Measurements from ENCODE around the gene RNF5. TPM values are rescaled to one million over a fixed set of nuclear protein-coding genes. Genes with fewer than 3 reads are reported as not detected.

Gene RNF5
- total RNA-seq, 1 experiment from 2014 or later = 45.9 TPM

GRCh38 chr6:32216285-32216684, 38.1 kb downstream of the RNF5 start:
- H3K79me2 ChIP-seq (ENCODE audit: insufficient read depth, low read length) = no peaks in the 10 kb centered on the region
- DNase-seq (ENCODE audit: low read depth, low spot score) (no peak), ATAC-seq (no peak)
- TF ChIP-seq ELF1 (IDR thresholded peaks at IDR 0.05; ENCODE audit: borderline replicate concordance, low read depth) (no peak), ZNF274 (IDR thresholded peaks at IDR 0.05; ENCODE audit: low read depth, low read length) (no peak), TCF7L2 (IDR thresholded peaks at IDR 0.05; ENCODE audit: borderline replicate concordance, extremely low read depth, insufficient read depth, insufficient read length) (no peak), EGR1 (IDR thresholded peaks at IDR 0.05; ENCODE audit: low read depth) (no peak), REST (IDR thresholded peaks at IDR 0.05; ENCODE audit: low read depth) (no peak), YY1 (IDR thresholded peaks at IDR 0.05; ENCODE audit: extremely low read depth, insufficient replicate concordance, low read depth, low read length) (no peak), EZH2 (IDR thresholded peaks at IDR 0.05) (no peak), SIN3A (IDR thresholded peaks at IDR 0.05; ENCODE audit: low read depth) (no peak), SP1 (IDR thresholded peaks at IDR 0.05; ENCODE audit: low read depth) (no peak), POLR2A (IDR thresholded peaks at IDR 0.05; ENCODE audit: borderline replicate concordance, extremely low read depth, insufficient read depth, insufficient read length) (no peak)
- TF ChIP-seq, protein P1, sequence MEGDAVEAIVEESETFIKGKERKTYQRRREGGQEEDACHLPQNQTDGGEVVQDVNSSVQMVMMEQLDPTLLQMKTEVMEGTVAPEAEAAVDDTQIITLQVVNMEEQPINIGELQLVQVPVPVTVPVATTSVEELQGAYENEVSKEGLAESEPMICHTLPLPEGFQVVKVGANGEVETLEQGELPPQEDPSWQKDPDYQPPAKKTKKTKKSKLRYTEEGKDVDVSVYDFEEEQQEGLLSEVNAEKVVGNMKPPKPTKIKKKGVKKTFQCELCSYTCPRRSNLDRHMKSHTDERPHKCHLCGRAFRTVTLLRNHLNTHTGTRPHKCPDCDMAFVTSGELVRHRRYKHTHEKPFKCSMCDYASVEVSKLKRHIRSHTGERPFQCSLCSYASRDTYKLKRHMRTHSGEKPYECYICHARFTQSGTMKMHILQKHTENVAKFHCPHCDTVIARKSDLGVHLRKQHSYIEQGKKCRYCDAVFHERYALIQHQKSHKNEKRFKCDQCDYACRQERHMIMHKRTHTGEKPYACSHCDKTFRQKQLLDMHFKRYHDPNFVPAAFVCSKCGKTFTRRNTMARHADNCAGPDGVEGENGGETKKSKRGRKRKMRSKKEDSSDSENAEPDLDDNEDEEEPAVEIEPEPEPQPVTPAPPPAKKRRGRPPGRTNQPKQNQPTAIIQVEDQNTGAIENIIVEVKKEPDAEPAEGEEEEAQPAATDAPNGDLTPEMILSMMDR (IDR thresholded peaks at IDR 0.05 in 2 of 3, conservative IDR thresholded peaks at IDR 0.05 in 1 of 3; ENCODE audit: borderline replicate concordance in 1 of 3, insufficient read depth in 1 of 3, low read depth in 2 of 3, low read length in 2 of 3) = no peak
- H3K4me3 ChIP-seq (replicated peaks in 1 of 2; ENCODE audit: low read depth in 1 of 2, low read length in 2 of 2) = no peak overlapping the region
- no peaks in the 10 kb centered on the region for H3K4me1 ChIP-seq (ENCODE audit: control insufficient read depth in 1 of 2, insufficient read depth in 2 of 2, low read length in 2 of 2)
- no peak overlapping the region for H3K9ac ChIP-seq (ENCODE audit: low read length)
- ChIA-PET CTCF (no interaction called here), POLR2A (no interaction called here), RAD21 (ENCODE audit: low non-redundant PET in 1 of 2, low total read pairs in 2 of 2, uncharacterized antibody in 2 of 2, unreplicated experiment in 2 of 2) (no interaction called here)
- H3K36me3 ChIP-seq (ENCODE audit: control insufficient read depth in 1 of 2, insufficient read depth in 2 of 2, low read length in 2 of 2) = no peaks in the 10 kb centered on the region
- H3K27ac ChIP-seq (ENCODE audit: low read depth, low read length) = no peak overlapping the region
- no peak overlapping the region for H2AFZ ChIP-seq (ENCODE audit: low read depth, low read length, poor library complexity, severe bottlenecking)
- H3K9me3 ChIP-seq (ENCODE audit: control insufficient read depth in 1 of 2, insufficient read depth in 1 of 2, low read depth in 1 of 2, low read length in 2 of 2) = no peaks in the 10 kb centered on the region
- H3K9me2 ChIP-seq (ENCODE audit: insufficient read depth) = no peaks in the 10 kb centered on the region
- H3K27me3 ChIP-seq (ENCODE audit: insufficient read depth, low read length) = no peaks in the 10 kb centered on the region
- H3K4me2 ChIP-seq (ENCODE audit: low read length) = no peak overlapping the region
- no peaks in the 10 kb centered on the region for H4K20me1 ChIP-seq (ENCODE audit: insufficient read depth)
- no TSS peak for BruUV-seq (replicated peaks)
- intact Hi-C loops (cut with micrococcal nuclease) = no loop called here
